GM20431 (cell line): ENCODE data around the gene PCDHGB3.
"Not testable (repeated sequence)": the region's sequence is repeated elsewhere in the genome, so short reads cannot be mapped to it uniquely, and the experiment has no call there.

Experiments used
- in situ Hi-C: fragments of 300-500 bp; cut with MseI, MboI; formaldehyde crosslinking; loops from one replicate; pipeline ENCODE4 v1.15.0; 2020; ENCODE audit warnings: low sequenced_read_pairs; ENCODE audit not compliant: unreplicated experiment

PCDHGB3 gene

DNA sequence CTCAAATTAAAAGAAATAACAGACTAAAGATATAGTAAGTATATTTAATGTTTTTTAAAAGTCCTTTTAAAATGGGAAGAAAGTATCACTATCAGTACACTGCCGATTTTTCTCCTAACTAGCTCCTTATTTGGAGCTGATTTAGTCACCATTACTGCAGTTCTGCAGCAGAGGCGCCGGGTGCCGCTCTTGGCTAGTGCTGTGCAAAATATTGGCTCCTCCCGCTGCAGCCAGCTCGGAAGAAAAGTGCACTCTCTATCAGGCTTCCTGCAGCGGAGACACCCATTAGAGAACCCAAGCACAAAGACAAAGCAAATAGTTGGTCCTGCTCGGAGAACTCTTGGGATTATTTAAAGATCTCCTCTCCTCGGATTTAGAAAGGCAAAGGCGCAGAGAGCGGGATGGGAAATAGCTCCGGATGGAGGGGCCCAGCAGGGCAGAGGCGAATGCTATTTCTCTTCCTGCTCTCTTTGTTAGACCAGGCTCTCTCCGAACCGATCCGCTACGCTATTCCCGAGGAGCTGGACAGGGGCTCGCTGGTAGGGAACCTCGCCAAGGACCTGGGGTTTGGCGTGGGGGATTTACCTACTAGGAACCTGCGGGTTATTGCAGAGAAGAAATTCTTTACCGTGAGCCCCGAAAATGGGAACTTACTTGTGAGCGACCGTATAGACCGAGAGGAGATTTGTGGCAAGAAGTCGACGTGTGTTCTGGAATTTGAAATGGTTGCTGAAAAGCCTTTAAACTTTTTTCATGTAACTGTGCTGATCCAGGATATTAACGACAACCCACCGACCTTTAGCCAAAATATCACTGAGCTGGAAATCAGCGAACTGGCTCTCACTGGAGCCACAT, at the start of gene PCDHGB3:
PCDHGB3 (plus strand) TSS at position 249 of the 855 bp plus-strand sequence; CDS start at position 402, 153 bp downstream.
- in situ Hi-C loops: no loop called here

DNA sequence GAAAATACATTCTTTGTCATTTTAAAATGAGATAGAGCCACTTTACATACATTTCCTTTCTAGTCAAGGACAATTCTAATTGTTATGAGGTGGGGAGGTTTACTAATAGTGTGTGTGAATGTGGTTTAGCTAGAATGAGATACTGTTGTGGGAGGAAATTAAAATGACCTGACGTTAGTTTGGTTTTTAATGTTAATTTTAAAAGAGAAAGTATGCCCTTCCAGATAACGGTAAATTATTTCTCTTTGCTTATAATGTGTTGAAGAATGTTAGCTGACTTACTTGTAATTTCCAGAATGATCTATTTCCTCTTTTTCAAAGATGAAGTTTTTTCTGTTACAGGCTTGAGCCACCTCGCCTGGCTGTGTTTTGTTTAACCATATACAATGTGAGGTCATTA, 47.8 kb upstream of the PCDHGB3 start:
- in situ Hi-C loops: no loop called here

DNA sequence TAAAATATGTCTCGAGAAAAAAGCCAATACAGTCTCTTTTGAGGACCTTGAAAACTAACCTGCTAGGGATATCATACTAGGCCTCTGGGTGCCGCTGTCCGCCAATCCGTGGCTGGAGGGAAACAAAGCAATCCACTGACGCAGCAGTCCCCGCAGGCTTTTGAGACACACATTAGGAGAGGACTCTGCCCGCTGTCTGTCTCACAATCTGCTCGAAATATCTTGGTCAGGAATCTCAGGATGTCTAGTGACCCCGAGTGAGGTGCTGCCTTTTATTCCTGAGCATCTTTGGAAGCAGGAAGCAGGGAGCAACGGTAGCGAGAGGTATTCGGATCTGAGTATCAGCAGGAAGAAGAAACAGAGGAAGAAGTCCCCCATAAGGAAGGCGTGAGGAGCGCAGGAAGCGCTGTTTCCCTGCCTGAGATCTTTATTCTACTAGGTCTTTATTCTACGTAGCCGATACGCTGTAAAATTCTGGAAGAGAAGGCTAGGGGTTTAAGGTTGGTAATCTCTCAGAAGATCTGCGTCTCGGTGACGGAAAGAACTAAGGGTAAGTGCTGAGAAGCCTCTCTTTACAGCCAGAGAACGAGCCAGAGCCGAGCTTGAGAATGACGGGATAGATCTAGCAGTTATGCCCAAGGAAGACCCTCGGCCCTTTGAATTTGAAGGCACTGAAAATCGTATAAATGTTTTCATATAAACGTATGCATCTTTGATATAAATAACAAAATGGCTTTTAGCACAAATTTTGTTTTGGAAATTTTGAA, 43.8 kb upstream of the PCDHGB3 start:
- in situ Hi-C loops: no loop called here

DNA sequence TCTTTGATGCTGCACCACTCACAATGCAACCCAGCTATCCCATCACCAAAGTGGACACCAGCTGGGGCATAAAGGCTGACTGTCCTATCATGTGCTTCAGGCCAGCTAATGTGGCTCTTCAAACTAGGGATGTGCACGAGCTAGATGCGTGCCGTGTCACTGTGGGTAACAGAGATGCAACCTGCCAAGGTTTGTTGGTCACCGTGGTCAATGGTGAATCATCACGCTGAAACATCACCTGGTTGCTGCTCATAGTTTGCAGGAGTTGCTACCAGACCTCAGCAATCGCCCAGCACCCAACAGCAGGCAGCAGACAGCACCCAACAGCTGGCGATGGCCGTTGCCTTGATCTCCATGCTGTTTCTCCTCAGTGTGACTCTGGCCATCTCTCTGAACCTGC, 41.8 kb upstream of the PCDHGB3 start:
- in situ Hi-C loops: no loop called here

DNA sequence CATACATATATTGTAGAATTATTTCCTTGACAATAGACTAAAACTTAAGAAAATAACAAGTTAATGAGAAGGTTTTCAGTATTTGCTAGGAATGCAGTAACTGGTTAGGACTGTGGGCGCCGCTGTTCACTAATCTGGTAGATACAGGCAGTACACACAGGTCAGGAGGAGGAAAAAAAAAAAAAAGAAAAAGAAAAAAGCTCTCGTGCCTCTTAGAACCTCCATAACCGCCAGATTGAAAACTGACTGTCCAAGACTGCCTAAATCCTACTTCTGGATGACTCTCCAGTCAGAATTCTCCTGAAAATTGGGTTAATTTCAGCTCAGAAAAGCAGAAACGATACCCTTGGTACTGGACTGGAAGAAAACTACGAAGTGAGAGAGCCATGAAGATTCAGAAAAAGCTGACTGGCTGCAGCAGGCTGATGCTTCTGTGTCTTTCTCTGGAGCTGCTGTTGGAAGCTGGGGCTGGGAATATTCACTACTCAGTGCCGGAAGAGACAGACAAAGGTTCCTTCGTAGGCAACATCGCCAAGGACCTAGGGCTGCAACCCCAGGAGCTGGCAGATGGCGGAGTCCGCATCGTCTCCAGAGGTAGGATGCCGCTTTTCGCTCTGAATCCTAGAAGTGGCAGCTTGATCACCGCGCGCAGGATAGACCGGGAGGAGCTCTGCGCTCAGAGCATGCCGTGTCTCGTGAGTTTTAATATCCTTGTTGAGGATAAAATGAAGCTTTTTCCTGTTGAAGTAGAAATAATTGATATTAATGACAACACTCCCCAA, 39.6 kb upstream of the PCDHGB3 start, which contains the start of gene PCDHGA1:
PCDHGA1 (plus strand) TSS at position 216 of the 782 bp plus-strand sequence.
- in situ Hi-C loops: no loop called here

DNA sequence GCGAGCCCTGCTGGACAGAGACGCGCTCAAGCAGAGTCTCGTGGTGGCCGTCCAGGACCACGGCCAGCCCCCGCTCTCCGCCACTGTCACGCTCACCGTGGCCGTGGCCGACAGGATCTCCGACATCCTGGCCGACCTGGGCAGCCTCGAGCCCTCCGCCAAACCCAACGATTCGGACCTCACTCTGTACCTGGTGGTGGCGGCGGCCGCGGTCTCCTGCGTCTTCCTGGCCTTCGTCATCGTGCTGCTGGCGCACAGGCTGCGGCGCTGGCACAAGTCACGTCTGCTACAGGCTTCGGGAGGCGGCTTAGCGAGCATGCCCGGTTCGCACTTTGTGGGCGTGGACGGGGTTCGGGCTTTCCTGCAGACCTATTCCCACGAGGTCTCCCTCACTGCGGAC, 37.5 kb upstream of the PCDHGB3 start:
- in situ Hi-C loops: not testable (repeated sequence)

DNA sequence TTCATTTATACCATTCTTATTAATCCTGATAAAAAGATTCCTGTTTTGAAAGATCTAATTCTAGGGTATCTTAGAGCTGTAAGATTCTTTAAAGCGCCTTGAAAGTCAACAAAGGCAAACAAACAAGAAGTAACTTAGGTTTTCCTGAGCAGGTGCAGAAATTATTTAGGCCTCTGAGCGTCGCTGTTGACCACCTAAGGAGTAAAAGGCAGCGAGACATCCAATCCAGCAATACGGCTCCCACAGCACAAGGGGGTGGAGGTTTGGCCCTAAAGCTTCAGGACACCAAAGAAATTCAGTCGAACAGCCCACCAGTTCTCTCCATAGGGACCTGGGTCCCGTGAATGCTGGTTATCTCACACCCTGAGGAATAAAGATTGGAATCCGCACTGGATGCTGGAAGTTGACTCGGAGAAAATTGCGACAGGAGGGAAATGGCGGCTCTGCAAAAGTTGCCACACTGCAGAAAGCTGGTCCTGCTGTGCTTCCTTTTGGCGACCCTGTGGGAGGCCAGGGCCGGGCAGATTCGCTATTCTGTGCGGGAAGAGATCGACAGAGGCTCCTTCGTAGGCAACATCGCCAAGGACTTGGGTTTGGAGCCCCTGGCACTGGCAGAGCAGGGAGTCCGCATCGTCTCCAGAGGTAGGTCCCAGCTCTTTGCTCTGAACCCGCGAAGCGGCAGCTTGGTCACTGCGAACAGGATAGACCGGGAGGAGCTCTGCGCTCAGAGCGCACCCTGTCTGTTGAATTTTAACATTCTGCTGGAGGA, 31.3 kb upstream of the PCDHGB3 start, which contains the start of gene PCDHGA2:
PCDHGA2 (plus strand) TSS at position 223 of the 769 bp plus-strand sequence.
- in situ Hi-C loops: no loop called here

DNA sequence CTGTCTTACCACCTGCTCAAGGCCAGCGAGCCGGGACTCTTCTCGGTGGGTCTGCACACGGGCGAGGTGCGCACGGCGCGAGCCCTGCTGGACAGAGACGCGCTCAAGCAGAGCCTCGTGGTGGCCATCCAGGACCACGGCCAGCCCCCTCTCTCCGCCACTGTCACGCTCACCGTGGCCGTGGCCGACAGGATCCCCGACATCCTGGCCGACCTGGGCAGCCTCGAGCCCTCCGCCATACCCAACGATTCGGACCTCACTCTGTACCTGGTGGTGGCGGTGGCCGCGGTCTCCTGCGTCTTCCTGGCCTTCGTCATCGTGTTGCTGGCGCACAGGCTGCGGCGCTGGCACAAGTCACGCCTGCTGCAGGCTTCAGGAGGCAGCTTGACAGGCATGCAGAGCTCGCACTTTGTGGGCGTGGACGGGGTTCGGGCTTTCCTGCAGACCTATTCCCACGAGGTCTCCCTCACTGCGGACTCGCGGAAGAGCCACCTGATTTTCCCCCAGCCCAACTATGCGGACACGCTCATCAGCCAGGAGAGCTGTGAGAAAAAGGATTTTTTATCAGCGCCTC, 29.2 kb upstream of the PCDHGB3 start:
- in situ Hi-C loops: not testable (repeated sequence)

DNA sequence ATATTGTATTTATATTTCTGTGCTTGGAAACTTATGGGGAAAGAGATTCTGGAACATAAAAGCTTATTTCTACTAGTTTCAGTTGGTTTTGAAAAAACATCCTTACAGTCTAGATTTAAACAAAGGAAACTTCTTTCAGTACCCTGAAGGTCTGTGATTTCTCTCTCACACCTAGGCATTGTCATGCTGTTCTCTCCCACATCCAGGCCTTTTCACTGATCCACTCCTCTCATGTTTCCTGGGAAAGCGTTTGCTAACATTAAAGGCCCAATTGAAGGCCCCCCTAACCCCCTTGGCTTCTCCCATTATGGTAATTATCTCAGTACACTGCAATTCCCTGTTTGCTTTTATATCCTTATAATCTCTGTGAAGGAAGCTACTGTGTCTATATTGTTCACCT, 27.3 kb upstream of the PCDHGB3 start:
- in situ Hi-C loops: no loop called here

DNA sequence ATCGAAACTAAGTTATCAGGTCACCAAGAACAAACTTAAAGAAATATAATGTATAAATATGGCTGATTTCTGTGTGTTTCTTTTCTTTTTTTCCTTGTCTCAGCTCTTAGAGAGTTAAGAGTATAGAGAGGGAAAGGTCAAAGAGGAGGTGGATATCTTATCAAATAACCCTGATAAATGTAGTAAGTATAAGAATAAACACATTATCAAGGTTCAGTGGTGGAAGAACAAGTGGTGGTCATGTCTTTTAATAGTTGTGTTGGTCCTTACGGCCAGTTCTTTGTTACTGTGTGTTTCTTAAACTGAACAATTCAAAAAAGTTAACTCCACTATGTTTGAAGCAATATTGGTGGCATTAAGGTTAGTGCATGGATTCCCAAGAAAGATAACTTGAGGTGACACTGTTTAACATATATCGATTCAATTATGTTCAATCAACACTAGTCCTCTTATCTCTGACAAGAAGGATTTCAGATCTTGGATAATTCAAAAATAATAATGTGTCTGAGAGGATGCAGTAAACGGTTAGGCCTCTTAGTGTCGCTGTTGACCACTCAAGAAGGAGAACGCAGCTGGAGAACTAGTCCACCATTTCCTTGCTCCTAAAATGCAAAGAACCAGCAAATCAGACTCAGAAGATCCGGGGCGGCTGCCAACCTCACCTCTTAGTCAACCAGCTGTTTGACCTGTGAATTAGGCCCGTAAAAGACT, 26.6 kb upstream of the PCDHGB3 start, which contains the start of gene PCDHGA3:
PCDHGA3 (plus strand) TSS at position 588 of the 711 bp plus-strand sequence. CDS start 205 bp downstream, outside the sequence.
- in situ Hi-C loops: no loop called here

DNA sequence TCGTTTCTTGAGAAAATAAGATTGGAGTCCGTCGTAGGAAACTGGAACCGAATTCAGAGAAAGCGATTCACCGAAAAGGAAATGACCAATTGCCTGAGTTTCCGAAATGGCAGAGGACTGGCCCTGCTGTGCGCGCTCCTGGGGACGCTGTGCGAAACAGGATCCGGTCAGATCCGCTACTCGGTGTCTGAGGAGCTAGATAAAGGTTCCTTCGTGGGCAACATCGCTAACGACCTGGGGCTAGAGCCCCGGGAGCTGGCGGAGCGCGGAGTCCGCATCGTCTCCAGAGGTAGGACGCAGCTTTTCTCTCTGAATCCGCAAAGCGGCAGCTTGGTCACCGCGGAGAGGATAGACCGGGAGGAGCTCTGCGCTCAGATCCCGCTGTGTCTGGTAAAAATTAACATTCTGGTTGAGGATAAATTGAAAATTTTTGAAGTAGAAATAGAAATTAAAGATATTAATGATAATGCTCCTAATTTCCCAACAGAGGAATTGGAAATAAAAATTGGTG, 26.0 kb upstream of the PCDHGB3 start:
- in situ Hi-C loops: no loop called here

DNA sequence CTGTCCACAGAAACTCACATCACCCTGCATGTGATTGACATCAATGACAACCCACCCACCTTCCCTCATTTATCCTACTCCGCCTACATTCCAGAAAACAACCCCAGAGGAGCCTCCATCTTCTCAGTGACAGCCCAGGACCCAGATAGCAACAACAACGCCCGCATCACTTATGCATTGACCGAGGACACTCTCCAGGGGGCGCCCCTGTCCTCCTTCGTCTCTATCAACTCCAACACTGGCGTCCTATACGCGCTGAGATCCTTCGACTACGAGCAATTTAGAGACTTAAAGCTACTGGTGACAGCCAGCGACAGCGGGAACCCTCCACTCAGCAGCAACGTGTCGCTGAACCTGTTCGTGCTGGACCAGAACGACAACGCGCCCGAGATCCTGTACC, 24.7 kb upstream of the PCDHGB3 start:
- in situ Hi-C loops: no loop called here

DNA sequence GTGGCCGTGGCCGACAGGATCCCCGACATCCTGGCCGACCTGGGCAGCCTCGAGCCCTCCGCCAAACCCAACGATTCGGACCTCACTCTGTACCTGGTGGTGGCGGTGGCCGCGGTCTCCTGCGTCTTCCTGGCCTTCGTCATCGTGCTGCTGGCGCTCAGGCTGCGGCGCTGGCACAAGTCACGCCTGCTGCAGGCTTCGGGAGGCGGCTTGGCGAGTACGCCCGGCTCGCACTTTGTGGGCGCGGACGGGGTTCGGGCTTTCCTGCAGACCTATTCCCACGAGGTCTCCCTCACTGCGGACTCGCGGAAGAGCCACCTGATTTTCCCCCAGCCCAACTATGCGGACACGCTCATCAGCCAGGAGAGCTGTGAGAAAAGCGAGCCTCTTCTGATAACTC, 24.0 kb upstream of the PCDHGB3 start:
- in situ Hi-C loops: not testable (repeated sequence)

DNA sequence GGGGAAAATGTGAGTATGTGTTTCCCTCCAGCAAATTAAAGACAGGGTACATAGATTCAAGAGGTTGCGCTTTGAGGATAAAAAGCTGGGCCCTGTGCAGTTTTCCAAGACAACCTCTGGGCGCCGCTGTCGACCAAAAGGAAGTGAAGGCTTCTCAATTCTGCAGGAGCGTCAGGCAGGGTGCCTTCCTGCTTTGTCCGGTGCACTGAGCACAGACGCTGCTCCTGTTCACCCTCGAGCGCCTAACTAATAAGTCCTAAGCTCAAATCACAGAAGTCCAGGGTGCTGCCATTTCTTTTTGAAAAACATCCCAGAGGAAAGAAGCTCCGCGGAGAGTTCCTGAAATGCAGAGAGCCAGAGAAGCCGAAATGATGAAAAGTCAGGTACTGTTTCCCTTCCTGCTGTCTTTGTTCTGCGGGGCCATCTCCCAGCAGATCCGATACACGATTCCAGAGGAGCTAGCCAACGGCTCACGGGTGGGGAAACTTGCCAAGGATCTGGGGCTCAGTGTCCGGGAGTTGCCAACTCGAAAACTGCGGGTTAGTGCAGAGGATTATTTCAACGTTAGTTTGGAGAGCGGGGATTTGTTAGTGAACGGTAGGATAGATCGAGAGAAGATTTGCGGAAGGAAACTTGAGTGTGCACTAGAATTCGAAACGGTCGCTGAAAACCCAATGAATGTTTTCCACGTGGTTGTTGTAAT, 20.0 kb upstream of the PCDHGB3 start, which contains the start of gene PCDHGB1:
PCDHGB1 (plus strand) TSS at position 183 of the 703 bp plus-strand sequence; CDS start at position 345, 162 bp downstream.
- in situ Hi-C loops: no loop called here

DNA sequence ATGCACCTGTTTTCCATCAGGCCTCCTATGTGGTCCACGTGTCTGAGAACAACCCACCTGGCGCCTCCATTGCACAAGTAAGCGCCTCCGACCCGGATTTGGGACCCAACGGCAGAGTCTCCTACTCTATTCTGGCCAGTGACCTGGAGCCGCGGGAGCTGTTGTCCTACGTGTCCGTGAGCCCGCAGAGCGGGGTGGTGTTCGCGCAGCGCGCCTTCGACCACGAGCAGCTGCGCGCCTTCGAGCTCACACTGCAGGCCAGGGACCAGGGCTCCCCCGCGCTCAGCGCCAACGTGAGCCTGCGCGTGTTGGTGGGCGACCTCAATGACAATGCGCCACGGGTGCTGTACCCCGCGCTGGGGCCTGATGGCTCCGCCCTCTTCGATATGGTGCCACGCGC, 18.5 kb upstream of the PCDHGB3 start:
- in situ Hi-C loops: no loop called here

DNA sequence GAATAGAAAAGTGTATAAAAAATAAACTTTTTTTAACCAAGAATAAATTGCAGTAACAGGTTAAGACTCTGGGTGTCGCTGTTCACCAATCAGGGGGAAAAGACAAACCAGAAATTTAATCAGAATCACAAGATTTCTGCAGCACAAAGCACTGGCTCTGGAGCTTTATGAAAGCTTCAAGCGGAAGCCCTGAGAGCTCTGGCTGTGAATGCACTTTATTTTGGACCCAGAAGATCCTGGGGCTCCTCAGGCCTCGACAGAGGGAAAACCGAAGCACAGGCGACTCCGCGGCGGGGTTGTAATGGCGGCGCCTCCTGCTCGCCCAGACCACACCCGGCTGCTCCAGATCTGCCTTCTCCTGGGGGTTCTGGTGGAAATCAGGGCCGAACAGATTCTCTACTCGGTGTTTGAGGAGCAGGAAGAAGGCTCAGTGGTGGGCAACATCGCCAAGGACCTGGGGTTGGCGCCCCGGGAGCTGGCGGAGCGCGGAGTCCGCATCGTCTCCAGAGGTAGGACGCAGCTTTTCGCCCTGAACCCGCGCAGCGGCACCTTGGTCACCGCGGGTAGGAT, 15.1 kb upstream of the PCDHGB3 start, which contains the start of gene PCDHGA4:
PCDHGA4 (plus strand) TSS at position 122 of the 570 bp plus-strand sequence; CDS start at position 209, 87 bp downstream.
- in situ Hi-C loops: no loop called here

DNA sequence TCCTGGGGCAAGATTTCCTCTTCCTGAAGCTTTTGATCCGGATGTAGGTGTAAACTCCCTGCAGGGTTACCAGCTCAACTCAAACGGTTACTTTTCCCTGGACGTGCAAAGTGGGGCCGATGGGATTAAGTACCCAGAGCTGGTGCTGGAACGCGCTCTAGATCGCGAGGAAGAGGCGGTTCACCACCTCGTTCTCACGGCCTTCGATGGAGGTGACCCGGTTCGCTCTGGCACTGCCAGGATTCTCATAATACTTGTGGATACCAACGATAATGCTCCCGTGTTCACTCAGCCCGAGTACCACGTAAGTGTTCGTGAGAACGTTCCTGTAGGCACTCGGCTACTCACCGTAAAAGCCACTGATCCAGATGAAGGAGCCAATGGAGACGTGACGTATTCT, 14.4 kb upstream of the PCDHGB3 start:
- in situ Hi-C loops: no loop called here
